Stimulated activated CD8-positive, alpha-beta memory T cell treated with anti-CD3 and anti-CD28 coated beads, Interleukin-15, amount 100 ng/mL, for 4 hours (primary cell): ENCODE data around the gene RALGPS1.
A peak's percentile ranks its signal among the peaks of the same experiment; 100 is the strongest.

ENCODE experiments used
- DNase-seq, 2 donors: peaks; one replicate each; pipeline ENCODE4 v3.0.0-alpha.2; 2020; ENCODE audit warnings: low read depth in 2 of 2

Gene RALGPS1

GRCh38 chr9:127224178-127224882 lies 309.7 kb downstream of the RALGPS1 start:
- DNase-seq: peak; percentile 72 to 80

GRCh38 chr9:127224883-127225739 lies 310.5 kb downstream of the RALGPS1 start:
- peak; percentile 86 to 87 for DNase-seq

DNA sequence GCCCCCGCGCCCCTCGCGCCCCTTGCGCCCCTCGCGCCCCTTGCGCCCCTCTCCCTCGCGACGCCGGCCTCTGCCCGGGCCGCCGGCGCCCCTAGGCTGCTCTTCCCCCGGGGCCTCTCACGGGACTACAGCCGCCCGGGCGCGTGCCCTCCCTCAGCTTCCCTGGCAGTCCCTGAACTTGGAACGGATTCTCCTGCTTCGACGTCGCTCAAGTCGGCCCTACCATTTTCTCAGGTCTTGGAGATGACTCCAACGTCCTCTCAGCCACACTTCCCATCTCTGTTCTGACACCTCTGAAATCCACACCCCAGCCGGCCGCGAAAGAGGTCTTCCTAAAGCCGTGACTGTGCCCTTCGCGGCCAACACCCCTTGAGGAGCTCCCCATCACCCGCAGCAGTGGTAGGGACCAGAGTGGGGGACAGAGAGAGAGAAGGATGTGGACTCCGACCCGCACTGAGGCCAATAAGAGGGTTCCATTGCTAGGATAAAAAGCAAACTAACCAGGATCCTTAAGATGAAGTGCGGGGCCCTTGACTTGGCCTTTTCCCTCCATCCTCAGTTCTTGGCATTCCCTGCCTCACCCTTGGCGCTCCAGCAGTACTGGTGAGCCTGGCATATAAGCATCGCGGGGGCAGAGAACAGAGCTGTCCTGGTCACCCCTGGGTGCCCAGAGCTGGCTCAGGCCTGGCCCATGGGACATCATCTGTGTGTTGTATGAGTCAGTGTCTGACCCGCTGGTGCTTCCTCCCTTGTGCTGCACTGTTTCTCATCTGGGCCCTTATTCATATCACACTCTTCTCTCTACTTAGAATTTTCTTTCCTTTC lies 311.4 kb downstream of the RALGPS1 start:
- no peak for DNase-seq

GRCh38 chr9:127229691-127230417 lies 315.3 kb downstream of the RALGPS1 start:
- DNase-seq: no peak

DNA sequence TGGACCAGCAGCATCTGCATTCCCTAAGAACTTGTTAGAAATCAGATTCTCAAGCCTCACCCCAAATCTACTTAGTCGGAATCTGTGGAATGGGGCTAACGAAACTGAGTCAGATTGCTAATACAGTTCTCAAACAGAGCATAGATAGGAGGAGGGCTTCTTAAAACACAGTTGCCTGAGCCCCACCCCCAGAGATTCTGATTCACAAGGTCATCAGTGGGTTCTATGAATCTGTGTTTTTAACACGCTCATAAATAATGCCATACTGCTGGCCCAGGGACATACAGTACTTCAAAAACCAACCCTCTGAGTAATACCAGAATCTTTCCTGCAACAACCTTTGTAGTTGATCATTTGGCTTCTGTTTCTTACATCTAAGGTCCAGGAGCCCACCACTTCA lies 317.1 kb downstream of the RALGPS1 start:
- DNase-seq: no peak

GRCh38 chr9:127232833-127233549 lies 318.4 kb downstream of the RALGPS1 start:
- no peak for DNase-seq

GRCh38 chr9:127233550-127233949 lies 319.0 kb downstream of the RALGPS1 start:
- DNase-seq: no peak

DNA sequence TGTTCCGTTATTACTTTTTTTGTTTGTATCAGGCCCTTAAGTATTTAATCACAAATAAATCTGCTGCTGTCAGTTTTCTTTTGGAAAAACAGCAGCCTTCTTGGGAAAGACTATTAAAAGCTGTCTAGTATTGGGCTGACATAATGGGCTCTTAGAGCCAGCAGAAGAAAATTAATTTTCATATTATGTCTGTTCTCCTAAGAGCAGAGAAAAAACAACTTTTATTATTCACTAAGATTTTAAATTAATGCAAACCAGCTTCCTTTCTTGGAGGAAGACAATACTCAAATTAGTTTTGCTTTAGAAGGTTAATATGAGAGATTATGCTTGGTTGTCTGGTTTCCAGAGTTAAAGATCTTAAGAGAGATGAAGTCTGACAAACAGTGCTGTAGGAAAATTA lies 319.4 kb downstream of the RALGPS1 start:
- no peak for DNase-seq

DNA sequence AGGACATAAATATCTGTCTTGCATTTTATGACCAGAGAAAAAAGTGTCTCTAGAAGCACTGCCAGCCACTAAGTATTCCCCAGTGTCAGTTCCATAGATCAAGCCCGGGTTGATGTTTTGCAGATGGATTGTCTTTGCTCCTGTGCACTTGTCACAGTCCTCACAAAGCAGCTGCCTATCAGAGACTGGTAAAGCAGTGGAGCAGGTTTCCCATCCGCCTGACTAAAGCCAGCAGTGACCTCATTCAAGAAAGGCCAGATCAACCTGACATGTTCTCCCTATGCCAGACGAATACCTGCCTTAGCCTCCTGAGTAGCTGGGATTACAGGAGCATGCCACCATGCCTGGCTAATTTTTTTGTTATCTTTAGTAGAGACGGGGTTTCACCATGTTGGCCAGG lies 323.2 kb downstream of the RALGPS1 start:
- DNase-seq: no peak

DNA sequence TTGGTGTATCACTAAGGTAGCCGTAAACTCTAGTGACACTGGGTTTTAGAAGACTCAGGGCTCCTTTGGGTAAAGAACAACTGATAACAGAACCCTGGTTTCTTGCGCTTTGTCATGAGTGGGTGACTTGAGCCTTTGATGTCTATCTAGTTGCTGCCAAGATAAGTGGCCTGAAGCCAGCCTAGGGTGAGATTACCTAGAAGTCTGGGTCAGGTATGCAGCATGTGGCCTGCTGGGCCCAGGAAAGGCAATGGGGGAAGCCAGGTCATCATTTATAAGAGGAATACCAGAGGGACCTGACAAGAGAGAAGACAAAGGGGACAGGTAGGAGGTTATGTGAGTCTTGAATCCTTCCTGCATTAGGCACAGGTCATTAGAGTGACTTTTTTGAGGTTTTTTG lies 326.8 kb downstream of the RALGPS1 start:
- DNase-seq: no peak

DNA sequence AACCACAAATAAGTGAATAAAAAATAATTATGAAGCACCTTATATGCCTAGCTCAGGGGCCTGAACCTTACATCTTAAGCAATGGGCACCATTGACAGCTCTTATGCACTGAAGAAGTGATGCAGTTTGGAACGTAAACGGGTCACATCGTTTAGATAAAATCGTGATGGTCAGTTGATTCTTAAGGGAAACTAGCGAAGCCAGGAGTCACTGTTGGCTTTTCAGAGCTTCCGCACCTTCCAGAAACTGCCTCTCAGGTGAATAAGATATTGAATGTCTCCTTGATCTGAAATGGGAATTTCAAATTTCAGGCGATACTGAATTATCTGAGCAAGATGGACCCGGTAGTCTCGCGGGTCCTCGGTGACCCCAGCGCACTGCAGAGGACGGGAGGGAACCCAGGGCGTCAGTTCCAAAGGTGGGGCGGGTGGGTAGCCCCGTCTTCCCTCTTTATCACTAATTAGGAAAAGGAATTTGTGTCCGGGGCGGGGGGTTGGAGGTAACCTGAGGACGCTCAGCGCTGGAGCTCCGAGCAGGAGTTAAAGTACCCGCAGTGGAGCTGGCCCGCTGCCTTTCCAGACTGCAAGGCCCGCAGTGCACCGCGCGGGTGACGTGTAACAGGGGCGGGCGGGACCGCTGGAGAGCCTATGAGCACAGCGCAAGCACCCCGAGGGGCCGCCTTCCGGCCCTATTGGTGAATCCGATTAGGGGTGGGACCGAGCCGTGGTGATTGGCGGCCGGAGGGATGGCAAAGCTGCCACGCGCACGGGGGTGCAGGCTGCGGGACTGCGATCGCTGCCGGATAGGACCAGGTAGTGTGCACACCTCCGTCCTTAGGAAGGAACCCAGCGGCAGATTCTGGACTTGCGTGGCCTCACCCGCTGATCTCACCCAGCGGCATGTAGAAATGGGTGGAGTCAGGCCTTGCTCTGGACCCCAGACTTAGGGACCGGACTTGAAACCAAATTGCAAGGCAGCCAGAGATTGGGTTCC lies 330.3 kb downstream of the RALGPS1 start:
- DNase-seq: peak; percentile 84 to 90

- DNase-seq: no peak
Measured at GRCh38 chr9:127245637-127246164, 331.1 kb downstream of the RALGPS1 start.

- no peak for DNase-seq
Measured at GRCh38 chr9:127248241-127248640, 333.7 kb downstream of the RALGPS1 start.

GRCh38 chr9:127249877-127250276 lies 335.3 kb downstream of the RALGPS1 start:
- DNase-seq: no peak

DNA sequence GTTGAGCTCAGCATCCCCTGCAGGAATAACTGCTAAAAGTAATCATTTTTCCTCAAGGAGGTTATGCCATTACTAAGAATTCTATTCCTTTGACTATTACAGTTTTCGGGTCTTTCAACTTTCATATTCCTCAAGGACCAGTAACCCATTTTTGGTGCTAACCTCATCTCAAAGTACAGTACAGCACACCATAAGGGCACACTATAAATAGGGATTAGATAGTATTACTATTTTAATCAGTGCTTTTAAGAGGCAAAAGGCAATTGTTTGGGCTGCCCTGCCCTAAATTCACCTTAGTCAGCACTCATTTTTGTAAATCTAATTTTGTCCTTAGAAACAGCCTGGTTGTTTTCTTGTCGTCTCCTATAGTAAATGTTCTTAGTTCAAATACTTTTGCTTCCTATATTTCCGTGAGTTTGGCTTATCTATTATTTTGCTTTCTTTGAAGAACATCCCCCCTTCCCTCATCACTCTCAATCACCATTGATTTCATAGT lies 336.4 kb downstream of the RALGPS1 start:
- no peak for DNase-seq

GRCh38 chr9:127252410-127253318 lies 338.1 kb downstream of the RALGPS1 start:
- no peak for DNase-seq

DNA sequence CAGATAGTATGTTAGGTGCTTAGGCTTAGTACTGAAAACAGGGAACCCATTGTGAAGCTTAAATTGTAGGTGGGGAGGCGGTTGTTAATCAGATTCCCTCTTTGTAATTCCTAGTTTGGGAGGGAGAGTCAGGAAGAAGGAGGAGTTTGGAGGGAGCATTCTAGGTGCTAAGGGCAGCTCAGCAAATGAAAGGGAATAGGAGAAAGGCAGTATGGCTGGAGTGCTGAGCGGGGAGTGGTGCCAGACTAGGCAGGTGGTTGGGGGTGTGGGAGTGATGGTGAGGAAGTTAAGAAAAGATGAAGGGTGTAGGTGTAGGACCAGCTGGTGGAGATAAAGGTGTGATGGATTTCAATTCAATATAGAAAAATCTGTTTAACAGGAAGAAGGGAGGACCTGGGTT lies 338.9 kb downstream of the RALGPS1 start:
- DNase-seq: no peak

- DNase-seq: no peak
Measured at GRCh38 chr9:127255692-127256091, 341.1 kb downstream of the RALGPS1 start.
